HEK293T (cell line): ENCODE data around the gene NPEPL1.

Source experiments
- BHLHE40 ChIP-seq: fragments of 450-650 bp; IDR thresholded peaks from 2 replicates; pipeline ENCODE4 v1.6.1; 2016; ENCODE audit warnings: mild to moderate bottlenecking, moderate library complexity, borderline replicate concordance
- ELF4 ChIP-seq: fragments of 450-650 bp; IDR thresholded peaks from 2 replicates; pipeline ENCODE4 v1.6.1; 2017; ENCODE audit warnings: antibody characterized with exemption
- FOXK2 ChIP-seq: fragments of 450-650 bp; IDR thresholded peaks from 2 replicates; pipeline ENCODE4 v1.6.1; 2016; ENCODE audit warnings: mild to moderate bottlenecking
- L3MBTL2 ChIP-seq: fragments of 450-650 bp; conservative IDR thresholded peaks from 2 replicates; pipeline ENCODE4 v1.6.1; 2016; ENCODE audit warnings: mild to moderate bottlenecking
- LEF1 ChIP-seq: fragments of 450-650 bp; IDR thresholded peaks from 2 replicates; pipeline ENCODE4 v1.6.1; 2017; ENCODE audit warnings: mild to moderate bottlenecking, borderline replicate concordance
- SUZ12 ChIP-seq: fragments of 450-650 bp; IDR thresholded peaks from 2 replicates; pipeline ENCODE4 v1.6.1; 2016; ENCODE audit warnings: mild to moderate bottlenecking
- TARDBP ChIP-seq: fragments of 450-650 bp; IDR thresholded peaks from 2 replicates; pipeline ENCODE4 v1.6.1; 2016
- ZNF384 ChIP-seq: fragments of 450-650 bp; IDR thresholded peaks from 2 replicates; pipeline ENCODE4 v1.6.1; 2016

DNA sequence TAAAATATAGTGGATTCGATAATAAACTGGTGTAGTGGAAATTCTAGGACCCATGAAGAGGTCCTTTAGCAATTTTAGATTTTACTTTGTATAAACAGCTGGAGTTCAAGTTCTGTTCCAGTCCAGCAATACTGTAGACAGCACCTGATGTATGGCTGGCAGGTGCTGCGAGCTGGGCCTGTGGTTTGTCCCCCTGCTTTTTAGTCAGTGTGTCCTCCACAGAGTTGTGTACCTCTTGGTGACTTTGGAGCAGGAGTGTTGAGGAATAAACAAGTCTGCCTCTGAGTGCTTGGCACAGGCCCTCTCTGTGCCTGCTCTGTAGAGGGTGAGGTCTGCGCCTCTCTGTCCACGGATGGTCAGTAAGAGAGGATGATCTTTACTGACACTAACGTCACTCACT, 27.7 kb upstream of the NPEPL1 start:
- TF ChIP-seq BHLHE40 (no peak), TARDBP (no peak), FOXK2 (no peak), LEF1 (no peak), SUZ12 (no peak), ELF4 (no peak), ZNF384 (no peak), L3MBTL2 (no peak)
